OCI-LY7 (cell line): Measurements from ENCODE around the gene TMEM272. TPM values are rescaled to one million over a fixed set of nuclear protein-coding genes. Genes with fewer than 3 reads are reported as not detected.

ENCODE experiments used
- BruUV-seq: library from RNA; stranded (reverse); fragments of 400-500 nt; replicated peaks from 2 replicates; lab custom pipeline; 2021; lab: Mats Ljungman, UMichigan
- CTCF ChIA-PET: fragments of 300-600 bp; sonication (Branson Sonifier 250); formaldehyde crosslinking; loops from one replicate; lab custom pipeline; 2022; ENCODE audit warnings: antibody characterized with exemption; ENCODE audit not compliant: unreplicated experiment; lab: Charles Lee
- POLR2A ChIA-PET: fragments of 300-600 bp; sonication (Branson Sonifier 250); formaldehyde crosslinking; loops from one replicate; lab custom pipeline; 2022; ENCODE audit warnings: antibody characterized with exemption; lab: Charles Lee
- DNase-seq: peaks from one replicate; pipeline ENCODE4 v3.0.0-alpha.2; 2015; ENCODE audit warnings: low spot score
- H2AFZ ChIP-seq: fragments of 200-600 bp; sonication (generic), shearing (Covaris generic); 2 replicates; pipeline ENCODE4 v1.6.1; 2014; ENCODE audit warnings: mild to moderate bottlenecking, antibody characterized with exemption, low read length, moderate library complexity
- H3K27ac ChIP-seq: fragments of 200-600 bp; sonication (generic); 2 replicates; pipeline ENCODE4 v1.5.1; 2014; ENCODE audit warnings: mixed run types, low read depth, mild to moderate bottlenecking, moderate library complexity, low read length, inconsistent platforms; ENCODE audit not compliant: poor library complexity, severe bottlenecking
- H3K36me3 ChIP-seq: fragments of 200-600 bp; sonication (generic); 2 replicates; pipeline ENCODE4 v1.6.1; 2014; ENCODE audit warnings: mild to moderate bottlenecking, antibody characterized with exemption, low read length, moderate library complexity, mixed read lengths; ENCODE audit not compliant: insufficient read depth
- H3K4me1 ChIP-seq: fragments of 200-600 bp; sonication (generic); 2 replicates; pipeline ENCODE4 v1.5.1; 2014; ENCODE audit warnings: mild to moderate bottlenecking, low read length; ENCODE audit not compliant: insufficient read depth, poor library complexity, severe bottlenecking
- H3K4me2 ChIP-seq: fragments of 200-600 bp; sonication (generic); 2 replicates; pipeline ENCODE4 v1.6.1; 2014; ENCODE audit warnings: mild to moderate bottlenecking, low read length
- H3K4me3 ChIP-seq: fragments of 200-600 bp; sonication (generic); 2 replicates; pipeline ENCODE4 v1.5.1; 2014; ENCODE audit warnings: mild to moderate bottlenecking, low read depth, low read length; ENCODE audit not compliant: poor library complexity, severe bottlenecking
- H3K79me2 ChIP-seq: fragments of 200-600 bp; sonication (generic); 2 replicates; pipeline ENCODE4 v1.6.1; 2016; ENCODE audit warnings: low read depth, mild to moderate bottlenecking, low read length, moderate library complexity, mixed read lengths; ENCODE audit not compliant: insufficient read depth
- H3K9me2 ChIP-seq: fragments of 200-600 bp; sonication (generic); 2 replicates; pipeline ENCODE4 v1.6.1; 2016; ENCODE audit warnings: mild to moderate bottlenecking, low read length, mixed read lengths; ENCODE audit not compliant: insufficient read depth
- H3K9me3 ChIP-seq: fragments of 200-600 bp; sonication (generic); 2 replicates; pipeline ENCODE4 v1.6.1; 2014; ENCODE audit warnings: mild to moderate bottlenecking, mixed run types, low read length, mixed read lengths
- H4K20me1 ChIP-seq: fragments of 200-600 bp; sonication (generic); 2 replicates; pipeline ENCODE4 v1.6.1; 2014; ENCODE audit warnings: mild to moderate bottlenecking, antibody characterized with exemption, low read length, moderate library complexity, mixed read lengths; ENCODE audit not compliant: insufficient read depth
- EZH2phosphoT487 ChIP-seq: fragments of 200-600 bp; sonication (generic); IDR thresholded peaks from 2 replicates; pipeline ENCODE4 v1.6.1; 2018; ENCODE audit warnings: low read depth, borderline replicate concordance, mild to moderate bottlenecking, mixed run types, antibody characterized with exemption, low read length, moderate library complexity, mixed read lengths
- intact Hi-C: fragments of 100-400 bp; cut with micrococcal nuclease; formaldehyde crosslinking; loops from one replicate; pipeline ENCODE4 v1.10.0; 2022; ENCODE audit not compliant: unreplicated experiment
- total RNA-seq, 2 experiments: library from RNA; depleted of rRNA in 1 of 2; stranded (reverse); fragments of >200 nt in 1 of 2; shearing (Covaris generic) in 1 of 2; gene quantifications; 2 replicates each; pipeline ENCODE4 v1.2.3, GENCODE V29; 2014 to 2022
- TF ChIP-seq, protein P1 (sequence below): fragments of 200-600 bp; sonication (generic); conservative IDR thresholded peaks from 2 replicates; pipeline ENCODE4 v1.5.1; 2014; ENCODE audit warnings: mild to moderate bottlenecking, antibody characterized with exemption, low read length, moderate library complexity, mixed read lengths

TMEM272 gene
- total RNA-seq, 2 experiments from 2014 or later = 0.41 to 0.46 TPM

DNA sequence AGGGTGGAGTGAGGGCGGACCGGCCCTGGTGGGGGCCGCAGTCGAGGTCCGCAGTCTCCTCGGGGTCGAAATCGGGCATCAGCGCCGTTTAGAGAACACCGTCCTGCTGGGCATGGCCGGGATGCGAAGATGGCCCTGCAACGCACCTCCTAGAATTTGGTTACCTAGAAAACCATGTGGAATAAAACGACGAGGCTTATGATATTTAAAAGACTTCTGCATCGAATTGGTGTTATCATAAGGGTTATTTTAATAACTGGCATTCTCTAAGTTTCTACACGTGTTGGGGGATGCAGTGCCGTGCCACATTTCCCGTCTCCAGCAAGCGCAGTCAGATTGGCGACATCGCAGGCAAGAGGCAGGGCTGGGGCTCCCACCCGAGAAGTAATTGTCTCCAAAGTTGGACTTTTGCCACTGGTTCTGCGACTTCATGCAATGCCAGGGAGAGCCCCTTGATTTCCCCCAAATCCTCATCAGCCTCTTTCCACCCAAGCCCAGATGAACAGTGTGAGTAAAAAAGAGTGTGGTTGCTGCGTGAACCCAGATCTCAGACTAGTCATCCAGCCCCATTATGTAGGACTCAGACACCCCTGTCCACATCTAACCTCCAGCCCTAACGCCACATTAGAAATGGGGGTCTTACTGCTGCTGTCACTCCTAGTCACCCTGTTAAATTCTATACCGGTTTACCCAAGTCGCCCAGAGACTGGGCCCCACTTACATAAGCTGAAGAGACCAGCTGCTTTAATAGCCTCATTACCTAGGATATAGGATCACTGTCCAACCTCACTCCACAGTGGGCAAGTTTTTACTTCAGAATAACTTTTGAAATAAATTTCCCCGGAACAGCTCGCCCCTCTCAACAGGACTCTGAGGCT, 40.4 kb downstream of the TMEM272 start:
- no peak for DNase-seq
- Histone ChIP-seq H3K27ac (peak overlapping the region; percentile 67), H3K9me3 (no peaks in the 10 kb centered on the region), H3K36me3 (0 out of 2 replicates have a peak, but pooled peaks cover 8% of the 10 kb centered on the region), H3K9me2 (no peaks in the 10 kb centered on the region), H3K79me2 (peaks cover 10% of the 10 kb centered on the region; the same call in 1 of the 2 replicates), H4K20me1 (no peaks in the 10 kb centered on the region), H2AFZ (peak overlapping the region; percentile 79; the same call in 1 of the 2 replicates), H3K4me3 (peak overlapping the region; percentile 84), H3K4me1 (peaks cover 69% of the 10 kb centered on the region), H3K4me2 (peak overlapping the region; percentile 86)
- POLR2A ChIA-PET = interaction anchor here (0.7 to 2.2 kb wide), 5 partner anchors 17 to 1251 kb away, joined by 3 to 14 read pairs (median 6); partner anchors contain the start of gene INTS6
- CTCF ChIA-PET = no interaction called here
- TSS peak; percentile 83 for BruUV-seq
- TF ChIP-seq, protein P1, sequence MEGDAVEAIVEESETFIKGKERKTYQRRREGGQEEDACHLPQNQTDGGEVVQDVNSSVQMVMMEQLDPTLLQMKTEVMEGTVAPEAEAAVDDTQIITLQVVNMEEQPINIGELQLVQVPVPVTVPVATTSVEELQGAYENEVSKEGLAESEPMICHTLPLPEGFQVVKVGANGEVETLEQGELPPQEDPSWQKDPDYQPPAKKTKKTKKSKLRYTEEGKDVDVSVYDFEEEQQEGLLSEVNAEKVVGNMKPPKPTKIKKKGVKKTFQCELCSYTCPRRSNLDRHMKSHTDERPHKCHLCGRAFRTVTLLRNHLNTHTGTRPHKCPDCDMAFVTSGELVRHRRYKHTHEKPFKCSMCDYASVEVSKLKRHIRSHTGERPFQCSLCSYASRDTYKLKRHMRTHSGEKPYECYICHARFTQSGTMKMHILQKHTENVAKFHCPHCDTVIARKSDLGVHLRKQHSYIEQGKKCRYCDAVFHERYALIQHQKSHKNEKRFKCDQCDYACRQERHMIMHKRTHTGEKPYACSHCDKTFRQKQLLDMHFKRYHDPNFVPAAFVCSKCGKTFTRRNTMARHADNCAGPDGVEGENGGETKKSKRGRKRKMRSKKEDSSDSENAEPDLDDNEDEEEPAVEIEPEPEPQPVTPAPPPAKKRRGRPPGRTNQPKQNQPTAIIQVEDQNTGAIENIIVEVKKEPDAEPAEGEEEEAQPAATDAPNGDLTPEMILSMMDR = no peak
- TF ChIP-seq EZH2phosphoT487 = no peak
- intact Hi-C loops = loop anchor here (2.0 kb wide), 1 partner anchor 352 kb away; the partner anchor contains the start of gene INTS6

DNA sequence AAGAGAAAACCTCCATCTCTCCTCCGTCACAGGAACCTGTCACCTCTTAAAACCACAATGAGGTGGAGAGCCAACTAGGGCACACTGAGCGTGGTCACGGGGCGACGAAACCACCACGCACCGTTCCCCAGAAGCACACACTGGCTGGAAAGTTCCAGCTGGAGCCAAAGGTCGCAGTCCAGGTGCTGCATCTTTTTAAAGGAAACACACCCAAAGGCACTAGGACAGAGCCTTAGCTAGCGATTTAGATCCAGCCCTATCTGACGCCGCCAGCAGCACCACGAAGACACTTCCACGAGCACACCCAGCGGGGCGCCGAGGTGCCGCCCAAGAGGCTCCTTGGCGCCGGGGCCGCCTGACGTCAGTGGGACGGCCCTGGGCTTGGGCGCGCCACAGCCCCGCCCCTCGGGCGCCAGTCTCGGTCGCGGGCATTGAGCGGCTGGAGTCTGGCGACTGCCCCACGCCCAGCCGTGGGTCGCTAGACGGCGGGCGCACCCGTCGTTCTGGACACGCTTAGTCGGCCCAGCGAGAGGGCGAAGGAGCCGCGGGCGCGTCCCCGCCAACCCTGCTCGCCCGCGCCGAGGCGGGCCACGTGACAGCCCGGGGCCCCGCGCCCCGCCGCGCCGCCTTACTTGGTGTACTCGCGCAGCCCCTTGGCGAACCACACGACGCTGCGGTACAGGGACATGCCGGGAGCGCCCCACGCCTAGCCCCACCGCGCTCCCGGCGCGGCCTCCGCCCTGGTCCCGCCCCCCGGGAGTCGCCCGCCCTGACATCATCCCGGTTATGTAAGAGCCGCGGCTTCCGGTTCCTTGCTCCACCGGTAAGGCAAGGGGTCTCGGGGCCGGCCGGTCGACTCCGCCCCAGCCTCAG, 41.3 kb downstream of the TMEM272 start, which contains the start of gene DHRS12:
DHRS12 (minus strand) TSS at position 742 of the 873 bp plus-strand sequence. CDS start 4,504 bp downstream, outside the sequence.
- Histone ChIP-seq H3K4me2 (peak within 1 kb of the TSS; percentile 86), H3K27ac (peak within 1 kb of the TSS; percentile 67), H3K36me3 (0 out of 2 replicates have a peak, but pooled peaks cover 8% of the 10 kb centered on the region), H2AFZ (peak within 1 kb of the TSS; percentile 79), H3K79me2 (peaks cover 10% of the 10 kb centered on the region; the same call in 1 of the 2 replicates), H3K4me3 (peak within 1 kb of the TSS; percentile 84), H4K20me1 (no peaks in the 10 kb centered on the region), H3K9me3 (no peaks in the 10 kb centered on the region), H3K4me1 (peaks cover 75% of the 10 kb centered on the region), H3K9me2 (no peaks in the 10 kb centered on the region)
- TF ChIP-seq, protein P1 = peak; percentile 41; the same call in 1 of the 2 replicates
- TF ChIP-seq EZH2phosphoT487 = no peak
- ChIA-PET POLR2A (interaction anchor here (0.9 to 2.8 kb wide), 4 partner anchors 9 to 350 kb away, joined by 3 to 6 read pairs (median 5); partner anchors contain the start of gene INTS6), CTCF (interaction anchor here (0.7 kb wide), 1 partner anchor 28 kb away, joined by 3 read pairs; no protein-coding TSS in a partner anchor)
- peak; percentile 92 for DNase-seq
- BruUV-seq = no TSS peak
- intact Hi-C loops = loop anchor here (2.0 kb wide), 1 partner anchor 351 kb away; the partner anchor contains the start of gene INTS6
